Measurements from ENCODE around the gene TREM1.

GRCh38 chr6:41288754-41289129 lies 2.3 kb upstream of the TREM1 start:
- TF ChIP-seq, protein P1, sequence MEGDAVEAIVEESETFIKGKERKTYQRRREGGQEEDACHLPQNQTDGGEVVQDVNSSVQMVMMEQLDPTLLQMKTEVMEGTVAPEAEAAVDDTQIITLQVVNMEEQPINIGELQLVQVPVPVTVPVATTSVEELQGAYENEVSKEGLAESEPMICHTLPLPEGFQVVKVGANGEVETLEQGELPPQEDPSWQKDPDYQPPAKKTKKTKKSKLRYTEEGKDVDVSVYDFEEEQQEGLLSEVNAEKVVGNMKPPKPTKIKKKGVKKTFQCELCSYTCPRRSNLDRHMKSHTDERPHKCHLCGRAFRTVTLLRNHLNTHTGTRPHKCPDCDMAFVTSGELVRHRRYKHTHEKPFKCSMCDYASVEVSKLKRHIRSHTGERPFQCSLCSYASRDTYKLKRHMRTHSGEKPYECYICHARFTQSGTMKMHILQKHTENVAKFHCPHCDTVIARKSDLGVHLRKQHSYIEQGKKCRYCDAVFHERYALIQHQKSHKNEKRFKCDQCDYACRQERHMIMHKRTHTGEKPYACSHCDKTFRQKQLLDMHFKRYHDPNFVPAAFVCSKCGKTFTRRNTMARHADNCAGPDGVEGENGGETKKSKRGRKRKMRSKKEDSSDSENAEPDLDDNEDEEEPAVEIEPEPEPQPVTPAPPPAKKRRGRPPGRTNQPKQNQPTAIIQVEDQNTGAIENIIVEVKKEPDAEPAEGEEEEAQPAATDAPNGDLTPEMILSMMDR (IDR thresholded peaks at IDR 0.05): no peak
- TF ChIP-seq POLR2AphosphoS5 (IDR thresholded peaks at IDR 0.05) (no peak), POLR2A (IDR thresholded peaks at IDR 0.05) (no peak), EP300 (IDR thresholded peaks at IDR 0.05; ENCODE audit: low read depth) (no peak)
